Tibial artery (tissue), 4 donors: ENCODE results near the gene KLHDC7A.

ENCODE experiments used
- DNase-seq, 2 donors: peaks; one replicate each; pipeline ENCODE4 v3.0.0-alpha.2; 2019
- H3K27ac ChIP-seq, 2 donors: fragments of 200-600 bp; sonication (generic) in 1 of 2; 1 replicate in 1 of 2; 2 replicates in 1 of 2; pipeline ENCODE4 v1.5.1; 2018 to 2019; ENCODE audit warnings: mild to moderate bottlenecking in 1 of 2
- H3K27me3 ChIP-seq, 2 donors: fragments of 200-600 bp; sonication (generic) in 1 of 2; one replicate each; pipeline versions ENCODE4 v1.5.1 to v1.6.0; 2016 to 2019
- H3K36me3 ChIP-seq, 3 donors: fragments of 200-600 bp; sonication (generic) in 2 of 3; one replicate each; pipeline ENCODE4 v1.5.1; 2016 to 2019; ENCODE audit warnings: mild to moderate bottlenecking in 2 of 3
- H3K4me1 ChIP-seq, 4 donors: fragments of 200-600 bp; sonication (generic) in 2 of 4; 1 replicate in 3 of 4; 2 replicates in 1 of 4; pipeline ENCODE4 v1.5.1; 2016 to 2019
- H3K4me3 ChIP-seq, 2 donors: fragments of 200-600 bp; sonication (generic) in 1 of 2; 1 replicate in 1 of 2; 2 replicates in 1 of 2; pipeline ENCODE4 v1.5.1; 2018 to 2019; ENCODE audit warnings: mild to moderate bottlenecking in 2 of 2
- H3K9me3 ChIP-seq, 3 donors: fragments of 200-600 bp; sonication (generic) in 1 of 3; one replicate each; pipeline ENCODE4 v1.5.1; 2016 to 2019
- CTCF ChIP-seq, 2 experiments: fragments of 200-600 bp in 1 of 2; fragments of 450-650 bp in 1 of 2; IDR thresholded peaks; one replicate each; pipeline ENCODE4 v1.5.1; 2017 to 2019; ENCODE audit warnings: antibody characterized with exemption in 2 of 2, mild to moderate bottlenecking in 1 of 2, moderate library complexity in 1 of 2
- intact Hi-C: fragments of 100-400 bp; cut with DNase I; formaldehyde crosslinking; loops from one replicate; pipeline ENCODE4 v1.15.0; 2023; ENCODE audit warnings: low total_unique reads

KLHDC7A gene

GRCh38 chr1:18446751-18447150, 34.0 kb upstream of the KLHDC7A start:
- H3K27ac ChIP-seq: no peak overlapping the region
- DNase-seq: no peak
- H3K9me3 ChIP-seq: no peaks in the 10 kb centered on the region
- no peak for TF ChIP-seq CTCF (IDR thresholded peaks at IDR 0.05)
- H3K4me1 ChIP-seq: no peaks in the 10 kb centered on the region
- H3K4me3 ChIP-seq: no peak overlapping the region
- H3K36me3 ChIP-seq: no peaks in the 10 kb centered on the region
- peaks cover 0 to 42% of the 10 kb centered on the region in 2 donors for H3K27me3 ChIP-seq
- intact Hi-C loops: no loop called here

GRCh38 chr1:18447509-18448220, 33.1 kb upstream of the KLHDC7A start:
- Histone ChIP-seq H3K4me1 (no peaks in the 10 kb centered on the region), H3K36me3 (no peaks in the 10 kb centered on the region), H3K9me3 (no peaks in the 10 kb centered on the region), H3K4me3 (no peak overlapping the region), H3K27me3 (peaks cover 0 to 42% of the 10 kb centered on the region in 2 donors), H3K27ac (no peak overlapping the region)
- no peak for TF ChIP-seq CTCF (IDR thresholded peaks at IDR 0.05)
- intact Hi-C loops: no loop called here
- no peak for DNase-seq

GRCh38 chr1:18448889-18449288, 31.8 kb upstream of the KLHDC7A start:
- H3K36me3 ChIP-seq: no peaks in the 10 kb centered on the region
- TF ChIP-seq CTCF (IDR thresholded peaks at IDR 0.05): no peak
- H3K27me3 ChIP-seq: peaks cover 0 to 43% of the 10 kb centered on the region in 2 donors
- no peak overlapping the region for H3K4me3 ChIP-seq
- H3K9me3 ChIP-seq: no peaks in the 10 kb centered on the region
- intact Hi-C loops: no loop called here
- no peak overlapping the region for H3K27ac ChIP-seq
- no peak for DNase-seq
- H3K4me1 ChIP-seq: no peaks in the 10 kb centered on the region

GRCh38 chr1:18452550-18452949, 28.2 kb upstream of the KLHDC7A start:
- TF ChIP-seq CTCF (IDR thresholded peaks at IDR 0.05): no peak
- intact Hi-C loops: no loop called here
- no peaks in the 10 kb centered on the region for H3K9me3 ChIP-seq
- H3K27me3 ChIP-seq: peaks cover 0 to 38% of the 10 kb centered on the region in 2 donors
- H3K4me3 ChIP-seq: no peak overlapping the region
- no peak for DNase-seq
- H3K36me3 ChIP-seq: no peaks in the 10 kb centered on the region
- H3K27ac ChIP-seq: no peak overlapping the region
- H3K4me1 ChIP-seq: no peaks in the 10 kb centered on the region

GRCh38 chr1:18458133-18459092, 22.3 kb upstream of the KLHDC7A start:
- Histone ChIP-seq H3K9me3 (no peaks in the 10 kb centered on the region), H3K27ac (no peak overlapping the region), H3K4me3 (no peak overlapping the region), H3K36me3 (no peaks in the 10 kb centered on the region), H3K27me3 (peaks cover 0 to 47% of the 10 kb centered on the region in 2 donors), H3K4me1 (no peaks in the 10 kb centered on the region)
- intact Hi-C loops: no loop called here
- no peak for DNase-seq
- no peak for TF ChIP-seq CTCF (IDR thresholded peaks at IDR 0.05)
